ENCODE results near the gene SYCP2L. TPM values are rescaled to one million over a fixed set of nuclear protein-coding genes. Genes with fewer than 3 reads are reported as not detected.
"Not testable (repeated sequence)": the region's sequence is repeated elsewhere in the genome, so short reads cannot be mapped to it uniquely, and the experiment has no call there.

Gene SYCP2L
- total RNA-seq, 4 donors from 2014 or later, result 0.53 to 1.3 TPM; not detected in 2

GRCh38 chr6:10972196-10972595, 85.3 kb downstream of the SYCP2L start:
- Histone ChIP-seq H3K36me3 (no peaks in the 10 kb centered on the region), H3K27me3 (no peaks in the 10 kb centered on the region), H3K4me3 (no peak overlapping the region), H3K9me3 (peaks cover 0 to under 1% (median 0%) of the 10 kb centered on the region in 3 donors), H3K4me1 (no peaks in the 10 kb centered on the region), H3K27ac (no peak overlapping the region)
- TF ChIP-seq CTCF (IDR thresholded peaks at IDR 0.05), result no peak
- no peak for TF ChIP-seq POLR2A (IDR thresholded peaks at IDR 0.05)
- DNase-seq, result no peak
- intact Hi-C loops (cut with DNase I), result no loop called here
- 87 to 88% methylated on average over 3 of the region's 3 CpGs for WGBS, 2 donors

GRCh38 chr6:10976571-10976970, 89.7 kb downstream of the SYCP2L start:
- no peak for DNase-seq
- Histone ChIP-seq H3K9me3 (no peaks in the 10 kb centered on the region), H3K4me3 (no peak overlapping the region), H3K27me3 (no peaks in the 10 kb centered on the region), H3K36me3 (no peaks in the 10 kb centered on the region), H3K4me1 (no peaks in the 10 kb centered on the region), H3K27ac (no peak overlapping the region)
- 68% methylated on average over 5 to 6 of the region's 6 CpGs for WGBS, 2 donors
- intact Hi-C loops (cut with DNase I), result no loop called here
- TF ChIP-seq POLR2A (IDR thresholded peaks at IDR 0.05) (no peak), CTCF (IDR thresholded peaks at IDR 0.05) (no peak)

GRCh38 chr6:10977231-10977968, 90.5 kb downstream of the SYCP2L start:
- DNase-seq, result no peak

GRCh38 chr6:10979603-10980002, 92.8 kb downstream of the SYCP2L start:
- DNase-seq, result no peak
- TF ChIP-seq POLR2A (IDR thresholded peaks at IDR 0.05) (no peak), CTCF (IDR thresholded peaks at IDR 0.05) (no peak)
- H3K9me3 ChIP-seq, result no peaks in the 10 kb centered on the region
- no peaks in the 10 kb centered on the region for H3K36me3 ChIP-seq
- WGBS, 2 donors, result 23 to 43% methylated on average over 1 of the region's 1 CpG
- no peak overlapping the region for H3K4me3 ChIP-seq
- no peaks in the 10 kb centered on the region for H3K4me1 ChIP-seq
- H3K27ac ChIP-seq, result no peak overlapping the region
- intact Hi-C loops (cut with DNase I), result no loop called here
- no peaks in the 10 kb centered on the region for H3K27me3 ChIP-seq

More at GRCh38 chr6:10977231-10977968, 90.5 kb downstream of the SYCP2L start:
- no peaks in the 10 kb centered on the region for H3K4me1 ChIP-seq
- H3K27ac ChIP-seq, result no peak overlapping the region
- H3K9me3 ChIP-seq, result no peaks in the 10 kb centered on the region
- H3K36me3 ChIP-seq, result no peaks in the 10 kb centered on the region
- intact Hi-C loops (cut with DNase I), result no loop called here
- H3K27me3 ChIP-seq, result no peaks in the 10 kb centered on the region
- TF ChIP-seq CTCF (IDR thresholded peaks at IDR 0.05) (no peak), POLR2A (IDR thresholded peaks at IDR 0.05) (no peak)
- 87 to 94% methylated on average over 5 of the region's 5 CpGs for WGBS, 2 donors
- no peak overlapping the region for H3K4me3 ChIP-seq

- Histone ChIP-seq H3K27me3 (no peaks in the 10 kb centered on the region), H3K4me1 (no peaks in the 10 kb centered on the region), H3K4me3 (no peak overlapping the region), H3K9me3 (no peaks in the 10 kb centered on the region), H3K36me3 (no peaks in the 10 kb centered on the region), H3K27ac (no peak overlapping the region)
- intact Hi-C loops (cut with DNase I), result no loop called here
- 88 to 100% methylated on average over 1 of the region's 1 CpG for WGBS, 2 donors
- no peak for DNase-seq
- TF ChIP-seq CTCF (IDR thresholded peaks at IDR 0.05) (no peak), POLR2A (IDR thresholded peaks at IDR 0.05) (no peak)
Observed at GRCh38 chr6:10981409-10981808, 94.6 kb downstream of the SYCP2L start.

- H3K36me3 ChIP-seq, result not testable (repeated sequence)
Observed at GRCh38 chr6:10984959-10985358, 98.1 kb downstream of the SYCP2L start.

More at GRCh38 chr6:10984959-10985358, 98.1 kb downstream of the SYCP2L start:
- H3K4me1 ChIP-seq; H3K9me3 ChIP-seq; H3K27ac ChIP-seq; intact Hi-C loops (cut with DNase I); H3K4me3 ChIP-seq; H3K27me3 ChIP-seq; DNase-seq: not testable (repeated sequence)
- 53 to 72% methylated on average over 2 of the region's 2 CpGs for WGBS, 2 donors

Data from esophagus squamous epithelium (tissue), 5 donors.